GM18517 (cell line): ENCODE measurements around the gene ETV2.
"Not testable (repeated sequence)": the region's sequence is repeated elsewhere in the genome, so short reads cannot be mapped to it uniquely, and the experiment has no call there.

Source experiments
- ATAC-seq: cut with Tn5 transposase; IDR thresholded peaks from one replicate; pipeline ENCODE4 v1.9.1; 2021; ENCODE audit warnings: mild to moderate bottlenecking, moderate library complexity; ENCODE audit not compliant: unreplicated experiment

Gene ETV2

GRCh38 chr19:35641515-35642151, at the start of gene ETV2:
Gene ETV2 (plus strand): TSS chr19:35641745. CDS start chr19:35642461, 716 bp downstream.
- ATAC-seq: no peak

GRCh38 chr19:35592226-35592625, 49.3 kb upstream of the ETV2 start:
- no peak for ATAC-seq

DNA sequence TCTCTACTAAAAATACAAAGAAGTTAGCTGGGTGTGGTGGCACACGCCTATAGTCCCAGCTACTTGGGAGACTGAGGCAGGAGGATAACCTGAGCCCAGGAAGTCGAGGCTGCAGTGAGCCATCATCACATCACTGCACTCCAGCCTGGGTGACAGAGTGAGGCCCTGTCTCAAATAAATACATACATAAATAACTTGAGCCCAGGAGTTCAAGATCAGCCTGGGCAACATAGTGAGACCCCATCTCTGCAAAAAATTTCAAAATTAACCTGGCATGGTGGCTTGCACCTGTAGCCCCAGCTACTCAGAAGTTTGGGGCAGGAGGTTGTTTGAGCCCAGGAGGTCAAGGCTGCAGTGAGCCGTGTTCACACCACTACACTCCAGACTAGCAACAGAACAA, 46.5 kb upstream of the ETV2 start:
- ATAC-seq: not testable (repeated sequence)

GRCh38 chr19:35595928-35596327, 45.6 kb upstream of the ETV2 start:
- no peak for ATAC-seq

GRCh38 chr19:35596366-35596999, 45.1 kb upstream of the ETV2 start:
- peak; percentile 65 for ATAC-seq

GRCh38 chr19:35601971-35602370, 39.6 kb upstream of the ETV2 start:
- no peak for ATAC-seq

DNA sequence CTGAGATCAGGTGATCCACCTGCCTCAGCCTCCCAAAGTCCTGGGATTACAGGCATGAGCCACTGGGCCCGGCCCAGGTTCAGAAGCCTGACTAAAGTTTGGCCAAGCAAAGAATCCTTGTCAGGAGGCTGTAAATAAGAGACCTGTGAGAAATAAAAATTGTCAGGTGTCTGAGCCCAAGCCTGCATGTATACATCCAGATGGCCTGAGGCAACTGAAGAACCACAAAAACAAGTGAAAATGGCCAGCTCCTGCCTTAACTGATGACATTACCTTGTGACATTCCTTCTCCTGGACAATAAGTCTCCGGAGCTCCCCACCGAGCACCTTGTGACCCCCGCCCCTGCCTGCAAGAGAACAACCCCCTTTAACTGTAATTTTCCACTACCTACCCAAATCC, 37.1 kb upstream of the ETV2 start:
- not testable (repeated sequence) for ATAC-seq

DNA sequence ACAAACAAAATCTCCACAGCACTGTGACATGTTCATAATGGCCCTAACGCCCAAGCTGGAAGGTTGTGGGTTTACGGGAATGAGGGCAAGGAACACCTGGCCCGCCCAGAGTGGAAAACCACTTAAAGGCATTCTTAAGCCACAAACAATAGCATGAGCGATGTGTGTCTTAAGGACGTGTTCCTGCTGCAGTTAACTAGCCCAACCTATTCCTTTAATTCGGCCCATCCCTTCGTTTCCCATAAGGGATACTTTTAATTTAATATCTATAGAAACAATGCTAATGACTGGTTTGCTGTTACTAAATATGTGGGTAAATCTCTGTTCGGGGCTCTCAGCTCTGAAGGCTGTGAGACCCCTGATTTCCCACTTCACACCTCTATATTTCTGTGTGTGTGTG, 34.4 kb upstream of the ETV2 start:
- ATAC-seq: not testable (repeated sequence)

- ATAC-seq: no peak
These were observed 33.9 kb upstream of the ETV2 start for GRCh38 chr19:35607661-35608060.

GRCh38 chr19:35608251-35608650, 33.3 kb upstream of the ETV2 start:
- ATAC-seq: no peak

GRCh38 chr19:35609851-35610353, 31.6 kb upstream of the ETV2 start:
- ATAC-seq: no peak

- ATAC-seq: peak; percentile 3
These were observed 29.4 kb upstream of the ETV2 start for GRCh38 chr19:35612224-35612558.

GRCh38 chr19:35612559-35613321, 28.8 kb upstream of the ETV2 start, which contains the start of gene HAUS5:
Gene HAUS5 (plus strand): TSS chr19:35612735. CDS start chr19:35612795, 60 bp downstream.
- peak; percentile 68 for ATAC-seq

DNA sequence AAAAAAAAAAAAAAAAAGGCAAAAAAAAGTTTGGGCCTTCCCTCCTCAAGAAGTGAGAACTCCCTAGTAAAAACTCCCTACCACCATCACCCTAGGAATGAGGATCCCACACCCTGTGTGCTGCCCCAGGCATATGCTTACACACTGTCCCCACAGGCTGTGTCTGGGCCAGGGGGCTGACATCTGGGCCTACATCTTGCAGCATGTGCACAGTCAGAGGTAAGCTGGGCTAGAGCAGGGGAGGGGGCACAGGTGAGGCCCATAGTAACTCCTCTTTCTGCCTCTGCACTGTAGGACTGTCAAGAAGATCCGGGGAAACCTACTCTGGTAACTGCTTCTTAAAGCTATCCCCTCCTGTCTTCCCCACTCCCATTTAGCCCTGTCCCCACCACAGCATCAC, 28.0 kb upstream of the ETV2 start:
- ATAC-seq: no peak

- ATAC-seq: no peak
These were observed 26.5 kb upstream of the ETV2 start for GRCh38 chr19:35615036-35615435.

GRCh38 chr19:35618857-35619256, 22.7 kb upstream of the ETV2 start:
- ATAC-seq: no peak

- no peak for ATAC-seq
These were observed 22.1 kb upstream of the ETV2 start for GRCh38 chr19:35619290-35619923.

DNA sequence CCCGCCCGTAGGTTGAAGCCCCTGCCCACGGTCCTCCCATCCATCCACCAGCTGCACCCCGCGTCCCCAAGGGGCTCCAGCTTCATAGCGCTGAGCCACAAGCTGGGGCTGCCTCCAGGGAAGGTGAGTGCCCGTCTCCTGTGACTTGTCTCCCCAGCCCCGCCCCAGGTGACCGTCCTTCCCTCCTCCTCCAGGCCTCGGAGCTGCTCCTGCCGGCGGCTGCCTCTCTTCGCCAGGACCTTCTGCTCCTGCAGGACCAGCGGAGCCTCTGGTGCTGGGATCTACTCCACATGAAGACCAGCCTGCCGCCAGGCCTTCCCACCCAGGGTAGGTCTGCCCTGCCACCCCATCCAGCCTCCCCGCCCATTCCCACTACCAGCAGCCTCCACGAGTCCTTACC, 21.5 kb upstream of the ETV2 start:
- ATAC-seq: no peak

- ATAC-seq: no peak
These were observed 19.8 kb upstream of the ETV2 start for GRCh38 chr19:35621708-35622107.

DNA sequence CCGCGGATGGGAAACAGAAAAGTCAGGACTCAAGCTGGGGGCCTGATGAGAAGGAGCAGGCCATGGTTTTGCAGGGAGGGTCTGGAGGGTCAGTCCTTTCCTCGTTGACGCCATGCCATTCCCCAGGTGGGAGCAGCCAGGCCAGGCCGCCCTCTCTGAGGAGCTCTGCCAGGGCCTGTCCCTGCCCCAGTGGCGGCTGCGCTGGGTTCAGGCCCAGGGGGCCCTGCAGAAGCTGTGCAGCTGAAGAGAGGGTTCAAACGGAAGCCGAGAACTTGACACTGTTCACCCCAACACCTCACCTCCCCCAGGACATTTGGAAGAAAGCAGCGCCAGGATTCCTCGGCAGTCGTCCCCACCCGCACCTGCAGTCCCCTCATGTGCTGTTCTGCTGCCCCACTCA, 18.8 kb upstream of the ETV2 start:
- no peak for ATAC-seq

GRCh38 chr19:35623327-35624010, 18.1 kb upstream of the ETV2 start:
- ATAC-seq: no peak
